ENCODE measurements around the gene TCF4. TPM values are rescaled to one million over a fixed set of nuclear protein-coding genes. Genes with fewer than 3 reads are reported as not detected.

TCF4 gene
- total RNA-seq, 1 donor from 2014 or later, result 15.7 TPM

- no peak overlapping the region for H3K4me3 ChIP-seq (ENCODE audit: low read depth, low read length)
Observed at GRCh38 chr18:55584201-55584600, 3.8 kb downstream of the TCF4 start.

GRCh38 chr18:55582325-55582724 is 5.7 kb downstream of the TCF4 start:
- no peak for TF ChIP-seq CTCF (IDR thresholded peaks at IDR 0.05; ENCODE audit: insufficient read depth, low read length, poor library complexity, severe bottlenecking)

More at GRCh38 chr18:55584201-55584600, 3.8 kb downstream of the TCF4 start:
- DNase-seq (ENCODE audit: low read depth), result no peak
- H3K36me3 ChIP-seq (ENCODE audit: control insufficient read depth, insufficient read depth, low read length), result no peaks in the 10 kb centered on the region
- no peaks in the 10 kb centered on the region for H3K27me3 ChIP-seq (ENCODE audit: control insufficient read depth, insufficient read depth, low read length)
- no peak for TF ChIP-seq CTCF (IDR thresholded peaks at IDR 0.05; ENCODE audit: insufficient read depth, low read length, poor library complexity, severe bottlenecking)

GRCh38 chr18:55579501-55580270 is 8.3 kb downstream of the TCF4 start:
- Histone ChIP-seq H3K4me3 (ENCODE audit: low read depth, low read length) (no peak overlapping the region), H3K36me3 (ENCODE audit: control insufficient read depth, insufficient read depth, low read length) (no peaks in the 10 kb centered on the region), H3K27me3 (ENCODE audit: control insufficient read depth, insufficient read depth, low read length) (no peaks in the 10 kb centered on the region)
- no peak for TF ChIP-seq CTCF (IDR thresholded peaks at IDR 0.05; ENCODE audit: insufficient read depth, low read length, poor library complexity, severe bottlenecking)
- no peak for DNase-seq (ENCODE audit: low read depth)

More at GRCh38 chr18:55582325-55582724, 5.7 kb downstream of the TCF4 start:
- Histone ChIP-seq H3K27me3 (ENCODE audit: control insufficient read depth, insufficient read depth, low read length) (no peaks in the 10 kb centered on the region), H3K36me3 (ENCODE audit: control insufficient read depth, insufficient read depth, low read length) (no peaks in the 10 kb centered on the region), H3K4me3 (ENCODE audit: low read depth, low read length) (no peak overlapping the region)
- DNase-seq (ENCODE audit: low read depth), result peak; percentile 28

DNA sequence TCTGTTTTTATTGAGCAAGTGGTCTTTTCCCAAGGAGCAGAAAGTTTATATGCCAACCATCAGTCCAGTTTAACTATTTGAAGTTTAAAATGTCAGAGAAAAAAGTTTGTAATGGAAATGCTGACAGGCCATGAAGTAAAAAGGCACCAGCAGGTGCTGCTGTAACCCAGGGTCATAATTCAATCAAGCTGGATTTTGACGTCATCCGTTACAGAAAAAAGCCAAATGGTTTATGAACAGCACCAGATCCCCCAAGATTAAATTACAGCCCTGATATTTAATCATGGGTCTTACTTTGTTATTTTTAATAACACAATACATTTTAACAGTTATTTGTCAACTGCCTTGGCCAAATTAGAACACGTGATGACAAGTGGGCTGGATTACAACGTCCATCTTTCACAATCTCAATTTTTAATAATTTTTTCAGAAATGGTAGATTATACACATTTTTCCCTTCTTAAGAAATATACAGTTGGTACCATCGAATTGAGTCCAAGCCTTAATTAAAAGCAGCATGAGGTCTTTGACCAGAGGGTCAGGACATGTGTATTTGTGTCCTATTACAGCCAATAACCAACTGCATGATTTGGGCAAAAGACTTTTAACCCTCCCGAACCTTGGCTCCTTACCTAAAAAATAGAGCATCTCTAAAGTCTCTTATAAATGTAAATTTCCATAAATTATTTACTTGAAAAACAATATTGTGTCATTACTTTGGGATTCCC is 10.0 kb downstream of the TCF4 start:
- TF ChIP-seq CTCF (IDR thresholded peaks at IDR 0.05; ENCODE audit: insufficient read depth, low read length, poor library complexity, severe bottlenecking), result peak; percentile 5
- Histone ChIP-seq H3K27me3 (ENCODE audit: control insufficient read depth, insufficient read depth, low read length) (no peaks in the 10 kb centered on the region), H3K4me3 (ENCODE audit: low read depth, low read length) (no peak overlapping the region), H3K36me3 (ENCODE audit: control insufficient read depth, insufficient read depth, low read length) (no peaks in the 10 kb centered on the region)
- DNase-seq (ENCODE audit: low read depth), result no peak

DNA sequence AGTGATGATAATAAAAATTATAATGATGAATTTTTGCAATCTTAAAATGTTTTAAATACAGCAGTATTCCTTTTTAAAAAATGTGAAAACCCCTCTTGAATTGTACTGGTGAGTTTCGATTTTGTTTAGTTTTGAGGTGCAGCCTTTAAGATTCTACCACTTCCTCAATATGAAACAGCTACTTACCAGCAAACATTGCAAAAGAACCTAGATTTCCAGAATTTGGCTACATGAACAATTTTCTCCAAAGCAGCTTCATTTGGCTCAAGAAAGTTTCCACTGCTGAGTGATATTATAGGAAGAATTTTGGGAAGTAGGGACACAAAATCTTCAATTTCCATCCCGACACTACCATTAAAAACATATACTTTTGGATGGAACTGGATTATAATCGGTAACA is 12.0 kb downstream of the TCF4 start:
- DNase-seq (ENCODE audit: low read depth), result no peak

More for the DNA sequence above, 12.0 kb downstream of the TCF4 start:
- Histone ChIP-seq H3K27me3 (ENCODE audit: control insufficient read depth, insufficient read depth, low read length) (no peaks in the 10 kb centered on the region), H3K36me3 (ENCODE audit: control insufficient read depth, insufficient read depth, low read length) (no peaks in the 10 kb centered on the region), H3K4me3 (ENCODE audit: low read depth, low read length) (no peak overlapping the region)
- TF ChIP-seq CTCF (IDR thresholded peaks at IDR 0.05; ENCODE audit: insufficient read depth, low read length, poor library complexity, severe bottlenecking), result no peak

Data from kidney epithelial cell (primary cell).